22Rv1 (cell line): ENCODE measurements around the gene ANKRD61.

Source experiments
- ZFX ChIP-seq: fragments of 450-650 bp; IDR thresholded peaks from 2 replicates; pipeline ENCODE4 v1.6.1; 2017; ENCODE audit warnings: antibody characterized with exemption, borderline replicate concordance
- TF ChIP-seq, protein P1 (sequence below): fragments of 450-650 bp; IDR thresholded peaks from 2 replicates; pipeline ENCODE4 v1.5.1; 2017; ENCODE audit warnings: mild to moderate bottlenecking

DNA sequence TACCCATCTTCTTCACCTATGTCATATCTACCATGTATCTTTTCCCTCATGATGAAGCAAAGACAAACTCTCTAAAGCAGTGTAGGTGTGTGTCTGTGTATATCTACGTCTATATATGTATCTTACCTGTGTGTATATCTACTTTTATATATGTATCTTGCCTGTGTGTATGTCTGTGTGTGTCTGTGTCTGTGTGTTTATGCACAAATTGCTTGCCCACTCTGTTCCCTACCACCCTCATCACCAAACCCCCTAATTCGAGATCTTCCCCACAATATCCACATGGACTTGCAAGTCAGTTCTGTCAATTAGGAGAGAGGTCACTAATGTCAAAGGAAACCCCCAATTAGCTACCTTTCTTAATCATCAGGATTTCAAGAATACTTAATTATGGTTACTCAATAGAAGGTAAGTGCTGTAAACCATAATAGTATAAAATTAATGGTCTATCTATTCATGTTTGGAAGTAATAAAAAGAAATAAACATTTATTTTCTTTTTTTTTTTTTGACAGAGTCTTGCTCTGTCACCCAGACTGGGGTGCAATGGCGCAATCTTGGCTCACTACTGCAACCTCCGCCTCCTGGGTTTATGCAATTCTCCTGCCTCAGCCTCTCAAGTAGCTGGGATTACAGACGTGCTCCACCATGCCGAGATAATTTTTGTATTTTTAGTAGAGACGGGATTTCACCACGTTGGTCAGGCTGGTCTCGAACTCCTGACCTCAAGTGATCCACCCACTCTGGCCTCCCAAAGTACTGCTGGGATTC lies 43.6 kb downstream of the ANKRD61 start:
- TF ChIP-seq, protein P1, sequence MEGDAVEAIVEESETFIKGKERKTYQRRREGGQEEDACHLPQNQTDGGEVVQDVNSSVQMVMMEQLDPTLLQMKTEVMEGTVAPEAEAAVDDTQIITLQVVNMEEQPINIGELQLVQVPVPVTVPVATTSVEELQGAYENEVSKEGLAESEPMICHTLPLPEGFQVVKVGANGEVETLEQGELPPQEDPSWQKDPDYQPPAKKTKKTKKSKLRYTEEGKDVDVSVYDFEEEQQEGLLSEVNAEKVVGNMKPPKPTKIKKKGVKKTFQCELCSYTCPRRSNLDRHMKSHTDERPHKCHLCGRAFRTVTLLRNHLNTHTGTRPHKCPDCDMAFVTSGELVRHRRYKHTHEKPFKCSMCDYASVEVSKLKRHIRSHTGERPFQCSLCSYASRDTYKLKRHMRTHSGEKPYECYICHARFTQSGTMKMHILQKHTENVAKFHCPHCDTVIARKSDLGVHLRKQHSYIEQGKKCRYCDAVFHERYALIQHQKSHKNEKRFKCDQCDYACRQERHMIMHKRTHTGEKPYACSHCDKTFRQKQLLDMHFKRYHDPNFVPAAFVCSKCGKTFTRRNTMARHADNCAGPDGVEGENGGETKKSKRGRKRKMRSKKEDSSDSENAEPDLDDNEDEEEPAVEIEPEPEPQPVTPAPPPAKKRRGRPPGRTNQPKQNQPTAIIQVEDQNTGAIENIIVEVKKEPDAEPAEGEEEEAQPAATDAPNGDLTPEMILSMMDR, result no peak
- TF ChIP-seq ZFX, result no peak
